Measurements from ENCODE around the gene GLI1. TPM values are rescaled to one million over a fixed set of nuclear protein-coding genes. Genes with fewer than 3 reads are reported as not detected.

GLI1 gene
- total RNA-seq, 4 donors from 2014 or later, result 0.09 to 0.48 TPM; not detected in 2

GRCh38 chr12:57456145-57456700 lies 3.4 kb upstream of the GLI1 start:
- WGBS, 2 donors, result 10 to 20% methylated on average over 5 to 12 of the region's 15 CpGs
- H3K4me3 ChIP-seq, result no peak overlapping the region
- DNase-seq, result no peak
- TF ChIP-seq CTCF (IDR thresholded peaks at IDR 0.05) (peak; percentile 17 to 55 (median 40)), POLR2A (IDR thresholded peaks at IDR 0.05) (no peak)
- no peaks in the 10 kb centered on the region for H3K36me3 ChIP-seq
- H3K27ac ChIP-seq, result no peak overlapping the region
- H3K27me3 ChIP-seq, result peaks cover 0 to 48% (median 0%) of the 10 kb centered on the region in 4 donors
- peaks cover 22 to 46% (median 22%) of the 10 kb centered on the region in 3 donors for H3K4me1 ChIP-seq
- no peaks in the 10 kb centered on the region for H3K9me3 ChIP-seq
- intact Hi-C loops (cut with DNase I), result loop anchor here (10.0 kb wide), 1 partner anchor 151 kb away; no protein-coding TSS in a partner anchor

- peaks cover 0 to 48% (median 0%) of the 10 kb centered on the region in 4 donors for H3K27me3 ChIP-seq
- TF ChIP-seq CTCF (IDR thresholded peaks at IDR 0.05), result no peak
- TF ChIP-seq POLR2A (IDR thresholded peaks at IDR 0.05), result no peak
- WGBS, 2 donors, result 93 to 94% methylated on average over 4 of the region's 6 CpGs
- DNase-seq, result no peak
- peaks cover 25 to 53% (median 29%) of the 10 kb centered on the region in 3 donors for H3K4me1 ChIP-seq
- no peaks in the 10 kb centered on the region for H3K36me3 ChIP-seq
- H3K27ac ChIP-seq, result no peak overlapping the region
- intact Hi-C loops (cut with DNase I), result loop anchor here (10.0 kb wide), 1 partner anchor 152 kb away; no protein-coding TSS in a partner anchor
- H3K9me3 ChIP-seq, result no peaks in the 10 kb centered on the region
- H3K4me3 ChIP-seq, result no peak overlapping the region
These were observed 2.7 kb upstream of the GLI1 start for GRCh38 chr12:57456737-57457490.

- DNase-seq, result no peak
- TF ChIP-seq POLR2A (IDR thresholded peaks at IDR 0.05), result no peak
- H3K4me3 ChIP-seq, result peak overlapping the region; percentile 39 to 82 (median 61)
- peaks cover 25 to 52% (median 33%) of the 10 kb centered on the region in 3 donors for H3K4me1 ChIP-seq
- H3K27me3 ChIP-seq, result peaks cover 0 to 43% (median 0%) of the 10 kb centered on the region in 4 donors
- WGBS, 2 donors, result 27 to 31% methylated on average over 3 of the region's 3 CpGs
- H3K36me3 ChIP-seq, result no peaks in the 10 kb centered on the region
- peak overlapping the region; percentile 57 to 90 (median 78) for H3K27ac ChIP-seq
- intact Hi-C loops (cut with DNase I), result loop anchor here (10.0 kb wide), 1 partner anchor 154 kb away; no protein-coding TSS in a partner anchor
- no peaks in the 10 kb centered on the region for H3K9me3 ChIP-seq
These were observed 925 bp upstream of the GLI1 start for GRCh38 chr12:57458665-57459054.

- DNase-seq, result peak; percentile 73
- intact Hi-C loops (cut with DNase I), result loop anchor here (10.0 kb wide), 1 partner anchor 154 kb away; no protein-coding TSS in a partner anchor
- H3K36me3 ChIP-seq, result no peaks in the 10 kb centered on the region
- peak overlapping the region; percentile 57 to 90 (median 78) for H3K27ac ChIP-seq
- no peaks in the 10 kb centered on the region for H3K9me3 ChIP-seq
- H3K4me1 ChIP-seq, result peaks cover 25 to 52% (median 33%) of the 10 kb centered on the region in 3 donors
- TF ChIP-seq CTCF (IDR thresholded peaks at IDR 0.05) (peak; percentile 96 to 99 (median 98)), POLR2A (IDR thresholded peaks at IDR 0.05) (peak in 2 of 4 donors; percentile 4 to 49)
- peak overlapping the region; percentile 39 to 82 (median 61) for H3K4me3 ChIP-seq
- H3K27me3 ChIP-seq, result peaks cover 0 to 46% (median 0%) of the 10 kb centered on the region in 4 donors
- WGBS, 2 donors, result 0 to 1% methylated on average over 16 to 22 of the region's 24 CpGs
These were observed 383 bp upstream of the GLI1 start for GRCh38 chr12:57459055-57459749.

GRCh38 chr12:57460468-57460784 lies 841 bp downstream of the GLI1 start:
- TF ChIP-seq CTCF (IDR thresholded peaks at IDR 0.05) (no peak), POLR2A (IDR thresholded peaks at IDR 0.05) (no peak)
- intact Hi-C loops (cut with DNase I), result no loop called here

More at GRCh38 chr12:57460468-57460784, 841 bp downstream of the GLI1 start:
- no peak for DNase-seq
- H3K27ac ChIP-seq, result peak overlapping the region in 1 of 4 donors; percentile 21
- WGBS, 2 donors, result 0% methylated on average over 2 to 5 of the region's 6 CpGs
- peaks cover 25 to 52% (median 33%) of the 10 kb centered on the region in 3 donors for H3K4me1 ChIP-seq
- no peaks in the 10 kb centered on the region for H3K36me3 ChIP-seq
- peak overlapping the region in 2 of 4 donors; percentile 59 to 82 for H3K4me3 ChIP-seq
- no peaks in the 10 kb centered on the region for H3K9me3 ChIP-seq
- H3K27me3 ChIP-seq, result peaks cover 0 to 49% (median 0%) of the 10 kb centered on the region in 4 donors

Data from esophagus squamous epithelium (tissue), 5 donors.